SHP77 (cell line): Measurements from ENCODE around the gene VSIG4.
"Not testable (repeated sequence)": the region's sequence is repeated elsewhere in the genome, so short reads cannot be mapped to it uniquely, and the experiment has no call there.

Experiments used
- DNase-seq, 2 experiments: peaks; one replicate each; lab custom pipeline; 2025; lab: John Stamatoyannopoulos, UW

VSIG4 gene, protein sequence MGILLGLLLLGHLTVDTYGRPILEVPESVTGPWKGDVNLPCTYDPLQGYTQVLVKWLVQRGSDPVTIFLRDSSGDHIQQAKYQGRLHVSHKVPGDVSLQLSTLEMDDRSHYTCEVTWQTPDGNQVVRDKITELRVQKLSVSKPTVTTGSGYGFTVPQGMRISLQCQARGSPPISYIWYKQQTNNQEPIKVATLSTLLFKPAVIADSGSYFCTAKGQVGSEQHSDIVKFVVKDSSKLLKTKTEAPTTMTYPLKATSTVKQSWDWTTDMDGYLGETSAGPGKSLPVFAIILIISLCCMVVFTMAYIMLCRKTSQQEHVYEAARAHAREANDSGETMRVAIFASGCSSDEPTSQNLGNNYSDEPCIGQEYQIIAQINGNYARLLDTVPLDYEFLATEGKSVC

GRCh38 chrX:66039944-66040343 is at the start of gene VSIG4:
Gene VSIG4, minus strand, starts transcription at chrX:66040080. Its CDS starts 82 bp downstream, at chrX:66039998.
- DNase-seq, result no peak

DNA sequence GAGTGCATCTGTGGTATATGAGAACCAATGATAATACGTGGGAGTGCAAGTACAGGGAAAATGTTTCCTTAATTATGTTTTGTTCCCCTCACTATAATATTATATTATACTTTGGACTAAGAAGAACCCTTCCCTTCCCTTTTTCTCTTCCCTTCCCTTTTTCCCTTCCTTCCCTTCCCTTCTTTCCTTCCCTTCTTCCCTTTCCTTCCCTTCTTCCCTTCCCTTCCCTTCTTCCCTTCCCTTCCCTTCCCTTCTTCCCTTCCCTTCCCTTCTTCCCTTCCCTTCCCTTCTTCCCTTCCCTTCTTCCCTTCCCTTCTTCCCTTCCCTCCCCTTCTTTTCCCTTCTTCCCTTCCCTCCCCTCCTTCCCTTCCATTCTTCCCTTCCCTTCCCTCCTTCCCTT is 36.9 kb upstream of the VSIG4 start:
- no peak for DNase-seq

- DNase-seq, result no peak
These were observed 35.3 kb upstream of the VSIG4 start for GRCh38 chrX:66074920-66075879.

DNA sequence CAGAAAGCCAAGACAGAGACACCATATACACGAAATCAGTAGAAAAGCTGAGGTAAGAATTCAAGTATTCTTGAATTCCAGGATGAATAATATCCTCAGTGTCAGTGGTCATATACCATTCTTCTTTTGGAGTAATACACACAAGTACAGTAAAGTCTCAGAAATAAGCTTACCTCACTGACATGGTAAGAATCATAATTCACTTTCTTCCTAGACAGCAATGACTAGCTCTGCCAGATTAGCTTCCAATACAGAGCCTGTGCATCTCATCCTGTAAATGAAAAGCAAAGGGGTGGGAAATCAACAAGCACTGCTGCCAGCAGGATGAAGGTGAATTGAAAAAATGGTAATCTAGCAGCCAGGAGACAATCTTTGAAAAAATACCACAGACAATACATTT is 31.2 kb upstream of the VSIG4 start:
- DNase-seq, result no peak

DNA sequence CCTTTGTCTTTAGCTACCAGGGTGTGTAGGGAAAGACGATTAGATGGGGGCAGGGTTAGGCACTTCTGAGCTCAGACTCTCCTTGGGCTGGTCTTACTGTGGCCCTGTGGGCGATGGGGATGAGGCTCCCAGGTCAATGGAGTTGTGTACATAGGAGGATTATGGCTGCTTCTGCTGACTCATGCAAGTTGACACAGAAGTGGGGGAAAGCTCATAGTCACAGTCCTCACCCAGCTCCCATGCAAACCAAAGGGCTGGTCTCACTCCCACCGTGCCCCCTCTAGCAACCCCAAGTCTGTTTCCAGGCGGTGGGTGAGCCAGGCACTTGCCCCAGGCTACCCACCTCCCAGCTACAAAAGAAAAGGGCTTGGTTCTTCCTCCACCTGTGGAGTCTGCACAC is 24.4 kb upstream of the VSIG4 start:
- DNase-seq, result no peak

GRCh38 chrX:66057019-66057418 is 17.1 kb upstream of the VSIG4 start:
- not testable (repeated sequence) for DNase-seq

DNA sequence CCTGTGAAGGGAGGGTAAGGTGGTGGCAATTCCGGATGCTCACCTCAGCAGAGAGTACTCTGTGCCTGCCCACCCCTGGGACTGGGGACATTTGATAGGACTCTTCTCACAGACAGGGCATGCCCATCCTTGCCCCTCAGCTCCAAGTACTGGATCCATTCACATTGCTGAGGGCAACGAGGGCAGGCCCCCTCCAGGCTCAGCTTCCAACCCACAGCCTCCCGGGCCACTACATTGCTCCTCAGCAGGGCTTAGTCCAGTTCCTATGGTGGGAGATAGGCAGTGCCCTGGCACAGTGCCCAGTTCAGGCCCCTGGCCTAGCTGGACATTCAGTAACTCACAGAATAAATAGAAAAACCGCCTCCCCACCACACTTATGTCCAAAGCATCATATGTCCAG is 15.1 kb upstream of the VSIG4 start:
- DNase-seq, result no peak

- no peak for DNase-seq
These were observed 13.5 kb upstream of the VSIG4 start for GRCh38 chrX:66053414-66053813.

GRCh38 chrX:66051980-66052379 is 12.1 kb upstream of the VSIG4 start:
- DNase-seq, result no peak

GRCh38 chrX:66050140-66050569 is 10.3 kb upstream of the VSIG4 start:
- no peak for DNase-seq

DNA sequence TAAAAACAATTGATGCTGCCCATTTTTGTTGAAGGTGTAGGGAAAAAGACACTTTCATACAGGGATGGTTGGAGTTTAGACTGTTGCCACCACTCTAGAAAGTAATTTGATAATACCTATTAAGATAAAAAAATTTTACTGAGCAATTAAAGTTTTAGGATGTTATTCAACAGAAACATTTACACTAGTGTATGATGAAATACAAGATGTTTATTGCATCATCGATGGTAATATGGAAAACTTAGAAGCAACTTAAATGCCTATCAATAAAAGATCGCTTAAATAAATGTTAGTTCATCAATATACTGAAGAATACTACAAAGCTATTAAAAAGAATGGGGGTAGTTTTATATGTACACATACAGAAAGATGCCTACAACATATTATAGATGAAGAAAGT is 9.2 kb upstream of the VSIG4 start:
- DNase-seq, result no peak

GRCh38 chrX:66046612-66047235 is 6.8 kb upstream of the VSIG4 start:
- DNase-seq, result no peak

DNA sequence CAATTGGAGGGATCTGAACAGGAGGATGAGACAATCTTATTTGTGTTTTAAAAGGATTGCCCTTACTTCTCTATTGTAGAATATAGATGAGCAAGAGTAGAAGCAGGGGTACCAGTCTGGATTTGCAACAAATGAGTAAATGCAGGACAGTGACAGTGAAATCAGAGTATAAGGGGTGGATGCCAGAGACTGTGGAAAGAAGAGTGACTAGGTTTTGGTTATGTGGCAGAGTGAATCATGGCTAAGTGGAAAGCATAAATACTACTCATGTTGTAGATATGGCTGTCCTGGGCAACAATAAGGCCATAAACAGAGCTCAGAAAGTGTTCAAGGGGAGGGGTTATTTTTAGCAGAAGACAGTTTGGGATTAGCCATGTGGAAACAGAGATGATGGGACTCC is 6.0 kb upstream of the VSIG4 start:
- no peak for DNase-seq

DNA sequence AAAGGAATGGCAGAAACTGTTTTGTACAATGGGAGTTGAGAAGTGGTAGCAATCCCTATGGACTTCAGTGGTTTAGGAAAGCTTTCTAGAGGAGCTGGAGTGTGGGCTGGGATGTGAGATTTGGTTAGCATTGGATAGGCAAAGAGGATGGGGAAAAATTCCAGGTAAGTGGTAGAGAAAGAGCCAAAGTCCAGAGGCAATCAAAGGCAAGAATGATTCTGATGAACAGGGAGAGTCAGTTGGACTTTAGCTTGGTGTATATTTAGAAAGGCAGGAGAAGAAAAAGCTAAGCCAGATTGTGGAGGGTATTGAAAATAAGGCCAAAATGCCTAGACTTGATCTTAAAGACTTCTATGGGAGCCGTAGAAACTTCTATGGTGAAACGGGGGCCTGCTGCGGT is 3.7 kb upstream of the VSIG4 start:
- DNase-seq, result no peak

DNA sequence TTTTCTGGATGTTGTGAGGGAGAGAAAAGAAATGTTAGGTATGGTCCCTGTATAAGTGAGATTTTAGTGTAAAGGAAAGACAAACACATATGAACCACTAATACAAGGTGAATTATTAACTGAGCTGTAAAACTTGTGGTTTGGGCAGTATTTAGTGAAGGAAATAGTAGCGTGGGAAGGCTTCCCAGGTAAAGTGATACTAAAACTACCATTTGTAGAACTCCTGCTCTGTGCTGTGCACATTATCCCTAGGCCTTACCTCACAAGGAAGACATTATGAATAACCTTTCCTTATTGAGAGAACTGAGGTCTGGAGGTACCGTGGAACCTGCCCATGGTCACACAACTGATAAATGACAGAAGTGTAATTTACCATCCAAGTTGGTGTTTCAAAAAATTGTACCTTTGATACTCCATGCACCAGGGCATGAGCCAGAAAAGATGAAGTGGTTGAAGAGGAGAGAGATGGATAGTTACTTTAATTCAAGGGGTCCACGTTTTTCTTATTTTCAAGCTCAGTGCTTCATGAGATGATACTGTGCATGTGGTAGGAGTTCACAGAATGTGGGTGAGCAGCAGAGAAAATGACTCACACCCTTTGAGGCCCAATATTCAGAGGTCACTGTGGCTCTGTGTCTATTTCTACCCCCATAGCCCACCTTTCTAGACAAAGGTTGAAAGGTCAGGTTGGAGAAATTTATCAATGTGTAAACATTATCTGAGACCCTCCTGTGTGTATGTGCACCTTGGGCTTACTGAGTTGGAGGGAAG is 2.6 kb upstream of the VSIG4 start:
- no peak for DNase-seq

GRCh38 chrX:66038115-66038514 is 1.8 kb downstream of the VSIG4 start:
- no peak for DNase-seq

- DNase-seq, result no peak
These were observed 3.6 kb downstream of the VSIG4 start for GRCh38 chrX:66036231-66036630.

GRCh38 chrX:66035667-66036066 is 4.2 kb downstream of the VSIG4 start:
- DNase-seq, result no peak

DNA sequence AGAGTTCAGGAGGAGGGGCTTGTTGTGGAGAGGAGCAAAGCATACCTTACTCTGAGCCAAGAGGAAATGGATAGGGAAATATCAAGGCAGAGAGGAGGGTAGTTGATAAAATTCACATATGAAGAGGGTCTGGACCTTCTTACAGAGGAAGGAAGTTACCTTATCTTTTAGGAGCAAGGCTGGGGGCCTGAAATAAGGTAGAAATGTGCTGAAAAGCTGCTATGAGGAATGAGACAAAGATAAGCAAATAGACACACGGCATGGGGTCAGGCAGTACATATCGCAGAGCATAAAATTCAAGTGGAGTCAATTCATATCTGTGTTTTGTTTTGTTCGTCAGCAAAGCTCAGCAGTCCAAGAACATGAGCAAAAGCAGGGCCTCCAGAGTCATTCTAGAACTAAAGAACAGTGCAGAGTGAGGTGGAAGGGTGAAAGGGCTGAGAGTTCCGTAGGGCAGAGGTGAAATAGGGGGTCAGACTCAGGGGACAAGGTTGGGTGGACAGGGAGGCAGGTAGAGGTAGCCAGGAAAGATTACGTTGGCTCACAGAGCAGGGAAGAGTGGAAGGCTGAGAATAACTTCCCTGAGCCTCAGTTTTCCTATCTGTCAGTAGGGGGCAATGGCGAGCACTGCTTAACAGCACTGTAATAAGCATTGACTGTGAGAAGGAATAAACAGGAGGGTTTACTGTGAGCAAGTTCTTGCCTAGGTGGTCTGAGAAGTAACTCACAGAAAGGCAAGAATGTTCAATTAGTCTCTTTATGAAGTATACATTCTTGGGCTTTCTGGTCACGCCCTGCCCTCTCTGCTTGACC is 9.2 kb downstream of the VSIG4 start:
- DNase-seq, result no peak

GRCh38 chrX:66028936-66029335 is 10.9 kb downstream of the VSIG4 start:
- DNase-seq, result no peak

- no peak for DNase-seq
These were observed 15.3 kb downstream of the VSIG4 start for GRCh38 chrX:66024570-66024969.
